ENCODE results near the gene IVD.

Gene IVD

GRCh38 chr15:40415226-40415625, 9.6 kb downstream of the IVD start:
- no peak for DNase-seq

DNA sequence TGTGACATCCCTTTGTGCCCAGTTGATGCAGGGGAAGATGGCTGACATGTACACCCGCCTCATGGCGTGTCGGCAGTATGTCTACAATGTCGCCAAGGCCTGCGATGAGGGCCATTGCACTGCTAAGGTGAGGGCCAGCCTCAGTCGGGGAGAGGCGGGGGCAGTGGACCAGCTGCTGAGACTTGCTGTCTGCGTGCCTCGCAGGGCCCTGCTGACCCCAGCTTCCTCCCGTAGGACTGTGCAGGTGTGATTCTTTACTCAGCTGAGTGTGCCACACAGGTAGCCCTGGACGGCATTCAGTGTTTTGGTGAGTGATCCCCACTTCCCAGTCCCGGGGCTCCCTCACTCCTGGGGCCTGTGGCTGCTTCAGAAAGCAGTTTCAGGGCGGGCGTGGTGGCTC, 10.5 kb downstream of the IVD start:
- no peak for DNase-seq

- no peak for DNase-seq
Measured at GRCh38 chr15:40418126-40418525, 12.5 kb downstream of the IVD start.

DNA sequence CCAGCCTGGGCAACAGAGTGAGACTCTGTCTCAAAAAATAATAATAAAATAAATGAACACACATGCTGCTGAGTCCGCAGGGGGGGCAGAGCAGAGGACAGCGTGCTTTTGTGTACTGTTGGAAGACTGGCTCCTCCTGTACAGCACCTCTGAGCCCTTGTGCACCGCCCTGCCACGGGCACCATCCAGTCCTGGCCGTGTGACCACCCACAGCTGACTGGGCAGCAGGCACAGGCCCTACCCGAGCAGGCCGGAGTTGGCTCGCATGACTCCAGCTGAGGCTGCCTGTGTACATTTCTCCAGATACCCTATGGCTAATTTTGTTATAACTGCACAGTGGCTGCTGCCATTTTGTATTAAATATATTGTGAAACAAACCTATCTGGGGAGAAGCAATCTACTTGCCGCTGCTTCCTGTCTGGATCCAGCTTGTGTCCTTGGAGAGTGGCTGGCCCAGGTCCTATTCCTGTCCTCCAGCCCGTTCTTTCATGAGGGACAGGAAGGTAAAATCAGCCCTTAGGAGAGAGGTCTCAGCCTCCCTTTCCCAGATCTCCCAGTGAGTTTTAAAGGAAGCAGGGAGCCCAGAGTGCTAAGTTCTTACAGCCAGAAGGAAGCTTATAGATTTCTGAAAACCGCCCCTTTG, 14.6 kb downstream of the IVD start:
- no peak for DNase-seq

- no peak for DNase-seq
Measured at GRCh38 chr15:40420793-40421192, 15.2 kb downstream of the IVD start.

DNA sequence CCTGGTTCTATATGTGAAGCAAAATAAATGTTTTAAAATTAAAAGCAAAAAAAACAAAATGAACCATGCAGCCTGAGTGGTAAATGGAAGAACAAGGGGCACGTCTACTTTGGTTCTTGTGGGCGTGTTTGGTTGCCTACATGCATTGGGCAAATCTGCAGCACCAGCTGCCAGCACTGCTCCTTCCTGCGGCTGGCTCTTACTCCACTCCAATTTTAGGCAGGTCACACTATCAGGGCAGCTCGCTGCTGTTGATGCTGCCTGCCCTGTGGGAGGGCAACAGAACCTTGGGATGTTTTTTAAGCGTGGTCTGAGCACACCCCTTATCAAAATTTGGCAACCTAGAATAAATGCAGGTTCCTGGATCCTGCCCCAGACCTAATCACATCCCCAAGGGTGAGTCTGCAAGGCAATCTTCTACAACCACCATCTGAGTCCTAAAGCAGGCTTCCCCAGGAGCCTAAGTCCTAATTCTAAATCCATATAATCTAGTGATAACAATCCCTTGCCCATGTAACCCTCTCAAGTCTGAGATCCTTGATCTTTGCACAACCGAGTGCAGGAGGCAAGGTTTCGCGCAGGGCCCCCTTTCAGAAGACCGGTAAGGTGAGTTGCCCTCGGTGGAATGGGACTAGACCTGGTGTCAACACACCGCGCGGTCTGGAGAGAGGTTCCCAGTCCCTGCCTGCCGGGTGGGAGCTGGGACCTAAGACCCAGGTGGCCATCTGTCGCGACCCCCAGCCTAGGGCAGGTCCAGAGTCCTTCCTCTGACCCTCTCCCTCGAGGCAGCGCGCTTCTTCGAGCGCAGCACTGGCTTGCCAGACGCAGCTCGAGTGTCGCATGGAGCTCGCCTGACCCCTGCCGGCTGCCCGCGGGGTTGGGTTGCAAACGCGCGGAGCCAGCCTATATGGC, 15.9 kb downstream of the IVD start:
- DNase-seq, result peak; percentile 56

DNA sequence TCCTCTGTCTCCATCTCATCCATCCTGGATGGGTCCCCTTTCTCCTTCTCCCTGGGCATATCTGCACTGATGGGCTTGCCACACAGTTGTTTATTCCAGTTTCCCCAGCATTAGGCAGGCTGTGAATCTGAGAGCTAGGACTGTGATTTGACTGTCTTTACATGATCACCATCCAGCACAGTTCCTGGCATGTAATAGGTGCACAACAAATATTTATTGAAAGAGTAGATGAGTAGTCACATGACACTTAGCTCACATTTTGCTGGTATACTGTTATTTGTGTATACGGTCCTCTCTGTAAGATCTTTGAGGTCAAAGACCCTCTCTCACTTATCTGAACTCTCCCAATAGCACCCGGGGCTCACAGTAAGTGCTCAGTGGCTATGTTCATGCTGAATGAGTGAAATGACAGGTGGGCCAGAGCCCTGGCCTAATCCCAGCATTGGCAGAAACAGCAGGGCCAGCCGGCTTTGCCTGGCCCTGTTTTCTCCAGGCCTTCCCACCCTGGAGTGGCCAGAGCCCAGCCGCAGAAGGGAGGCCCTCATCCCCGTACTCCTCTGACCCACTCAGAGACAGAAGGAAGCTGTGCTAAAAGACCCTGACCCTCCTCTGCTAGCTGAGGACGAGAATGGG, 19.0 kb downstream of the IVD start:
- no peak for DNase-seq

- no peak for DNase-seq
Measured at GRCh38 chr15:40425681-40426080, 20.1 kb downstream of the IVD start.

- DNase-seq, result no peak
Measured at GRCh38 chr15:40427188-40427587, 21.6 kb downstream of the IVD start.

- DNase-seq, result no peak
Measured at GRCh38 chr15:40428185-40428584, 22.6 kb downstream of the IVD start.

GRCh38 chr15:40429068-40429710, 23.6 kb downstream of the IVD start:
- no peak for DNase-seq

- DNase-seq, result peak; percentile 27
Measured at GRCh38 chr15:40430271-40430805, 24.7 kb downstream of the IVD start.

GRCh38 chr15:40435023-40435709, 29.6 kb downstream of the IVD start:
- no peak for DNase-seq

GRCh38 chr15:40435710-40436089, 30.1 kb downstream of the IVD start:
- DNase-seq, result no peak

- DNase-seq, result no peak
Measured at GRCh38 chr15:40436116-40436891, 30.7 kb downstream of the IVD start.

DNA sequence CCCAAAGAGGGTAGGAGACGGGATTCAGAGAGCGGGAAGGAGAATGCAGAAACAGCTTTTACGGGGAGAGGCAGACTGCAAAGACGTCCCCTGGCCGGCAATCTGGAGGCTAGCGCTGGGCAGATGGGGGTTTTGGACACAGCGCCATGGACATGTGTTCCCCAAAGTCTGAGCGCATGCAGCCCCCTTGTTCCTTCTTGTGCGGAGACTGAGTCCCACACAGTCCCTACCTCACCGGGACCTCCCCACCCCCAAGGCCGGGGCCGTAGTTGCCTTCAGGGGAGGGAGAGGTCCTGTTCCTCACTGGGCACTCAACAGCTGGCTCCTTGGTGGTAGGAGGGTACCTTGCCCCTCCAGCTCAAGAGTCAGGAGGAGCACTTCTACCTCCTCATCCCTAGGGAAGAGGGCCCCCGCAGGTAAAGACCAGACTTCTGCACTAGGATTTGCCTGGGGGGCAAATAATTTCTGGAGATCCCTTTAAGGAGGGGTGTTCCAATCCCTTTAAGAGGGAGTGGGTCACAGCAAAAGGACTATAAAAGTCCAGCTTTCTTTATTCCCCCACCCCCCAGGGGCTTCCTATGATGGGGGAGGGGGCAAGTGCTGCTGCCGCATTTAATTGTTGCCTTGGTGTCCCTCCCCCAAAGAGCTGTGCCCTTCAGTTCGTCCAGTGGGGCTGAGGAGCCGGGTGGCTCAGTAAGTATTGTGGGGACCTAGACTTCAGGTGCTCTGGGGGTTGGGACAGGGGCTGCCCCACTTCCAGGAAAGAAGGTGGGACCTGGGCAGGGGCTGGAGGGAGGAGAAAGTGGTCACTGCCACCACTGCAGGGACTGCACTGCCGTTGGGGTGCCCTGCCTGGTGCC, 31.5 kb downstream of the IVD start:
- no peak for DNase-seq

GRCh38 chr15:40437752-40438687, 32.4 kb downstream of the IVD start:
- no peak for DNase-seq

- no peak for DNase-seq
Measured at GRCh38 chr15:40438712-40439111, 33.1 kb downstream of the IVD start.

DNA sequence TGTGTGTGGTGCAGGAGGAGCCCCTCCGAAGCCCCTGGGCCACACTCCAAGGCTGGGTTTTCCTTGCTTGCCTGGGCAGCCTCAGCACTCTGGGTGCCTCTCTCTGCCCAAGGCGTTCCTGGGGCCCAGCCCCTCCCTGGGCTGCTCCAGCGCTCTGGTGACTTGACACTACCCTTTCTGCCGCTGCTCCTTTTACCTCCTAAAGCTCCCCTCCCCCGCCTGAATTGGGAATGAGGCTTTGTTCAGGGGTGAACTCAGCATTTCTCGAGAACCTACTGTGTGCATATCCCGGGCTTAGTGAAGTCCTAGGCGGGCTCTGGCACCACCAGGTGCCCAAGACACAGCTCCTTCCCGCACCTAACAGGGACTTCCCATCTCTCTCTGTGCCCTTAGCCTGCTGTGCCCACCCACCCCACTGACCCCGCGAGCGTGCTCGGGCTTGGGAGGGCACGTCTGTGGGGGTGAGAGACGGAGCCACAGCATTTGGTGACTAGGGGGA, 33.9 kb downstream of the IVD start:
- DNase-seq, result no peak
